GM23338 (cell line): ENCODE results near the gene FEM1B. TPM values are rescaled to one million over a fixed set of nuclear protein-coding genes. Genes with fewer than 3 reads are reported as not detected.

Experiments used
- ATAC-seq: fragments of 200-7000 bp; cut with Tn5 transposase; 3 replicates; pipeline ENCODE4 v1.9.1; 2020
- DNase-seq: peaks from one replicate; pipeline ENCODE4 v3.0.0-alpha.2; 2015; ENCODE audit warnings: low spot score
- H2AFZ ChIP-seq: fragments of 200-600 bp; sonication (generic); 2 replicates; pipeline ENCODE4 v1.8.0; 2016; ENCODE audit warnings: antibody characterized with exemption, mild to moderate bottlenecking, moderate library complexity
- H3F3A ChIP-seq: fragments of 200-600 bp; sonication (generic); replicated peaks from 2 replicates; pipeline ENCODE4 v1.8.0; 2017; ENCODE audit warnings: antibody characterized with exemption, mixed run types, low read depth
- H3K27ac ChIP-seq: fragments of 200-600 bp; sonication (generic); 2 replicates; pipeline ENCODE4 v1.6.1; 2016; ENCODE audit warnings: low read depth
- H3K27me3 ChIP-seq: fragments of 200-600 bp; sonication (generic); 2 replicates; pipeline ENCODE4 v1.8.0; 2016; ENCODE audit warnings: mild to moderate bottlenecking, mixed run types, moderate library complexity; ENCODE audit not compliant: insufficient read depth
- H3K36me3 ChIP-seq: fragments of 200-600 bp; sonication (generic); 2 replicates; pipeline ENCODE4 v1.8.0; 2016; ENCODE audit warnings: mild to moderate bottlenecking; ENCODE audit not compliant: insufficient read depth
- H3K4me1 ChIP-seq: fragments of 200-600 bp; sonication (generic); 2 replicates; pipeline ENCODE4 v1.8.0; 2016; ENCODE audit warnings: mild to moderate bottlenecking, moderate library complexity; ENCODE audit not compliant: insufficient read depth
- H3K4me2 ChIP-seq: fragments of 200-600 bp; sonication (generic); 2 replicates; pipeline ENCODE4 v1.7.1; 2017; ENCODE audit warnings: mixed run types
- H3K4me3 ChIP-seq: fragments of 200-600 bp; sonication (generic); 2 replicates; pipeline ENCODE4 v1.6.1; 2016; ENCODE audit warnings: mixed run types
- H3K79me2 ChIP-seq: fragments of 200-600 bp; sonication (generic); replicated peaks from 2 replicates; pipeline ENCODE4 v1.8.0; 2017; ENCODE audit warnings: mild to moderate bottlenecking; ENCODE audit not compliant: insufficient read depth
- H3K9me2 ChIP-seq: fragments of 200-600 bp; sonication (generic); 2 replicates; pipeline ENCODE4 v1.8.0; 2017; ENCODE audit not compliant: insufficient read depth
- H4K20me1 ChIP-seq: fragments of 200-600 bp; sonication (generic); replicated peaks from 2 replicates; pipeline ENCODE4 v1.8.0; 2017; ENCODE audit warnings: mild to moderate bottlenecking; ENCODE audit not compliant: insufficient read depth
- H3K27ac Mint-ChIP-seq: 2 replicates; pipeline ENCODE4 v1.8.0; 2020; ENCODE audit warnings: inconsistent platforms, mild to moderate bottlenecking, moderate library complexity, mixed read lengths
- H3K27me3 Mint-ChIP-seq: 3 replicates; pipeline ENCODE4 v1.8.0; 2022; ENCODE audit warnings: low read depth, mild to moderate bottlenecking, moderate library complexity, mixed read lengths, inconsistent platforms; ENCODE audit not compliant: insufficient read depth, poor library complexity
- H3K36me3 Mint-ChIP-seq: 3 replicates; pipeline ENCODE4 v1.8.0; 2021; ENCODE audit warnings: low read depth, mild to moderate bottlenecking, inconsistent platforms, moderate library complexity, mixed read lengths
- H3K4me1 Mint-ChIP-seq: 3 replicates; pipeline ENCODE4 v1.8.0; 2020; ENCODE audit warnings: mild to moderate bottlenecking, inconsistent platforms, mixed read lengths
- H3K4me3 Mint-ChIP-seq: 3 replicates; pipeline ENCODE4 v1.8.0; 2021; ENCODE audit warnings: moderate library complexity, mild to moderate bottlenecking, inconsistent platforms, mixed read lengths
- H3K9me3 Mint-ChIP-seq: 3 replicates; pipeline ENCODE4 v1.8.0; 2020; ENCODE audit warnings: moderate library complexity, mild to moderate bottlenecking, inconsistent platforms, mixed read lengths
- CREB1 ChIP-seq: fragments of 250-450 bp; sonication (Bioruptor Pico); IDR thresholded peaks from 2 replicates; pipeline ENCODE4 v1.5.0; 2020; ENCODE audit warnings: low read depth, mild to moderate bottlenecking, moderate library complexity
- ETS1 ChIP-seq: IDR thresholded peaks from 2 replicates; pipeline ENCODE4 v1.6.1; 2016; ENCODE audit warnings: antibody characterized with exemption
- EZH2 ChIP-seq: fragments of 200-600 bp; sonication (generic); IDR thresholded peaks from one replicate; pipeline ENCODE4 v1.8.0; 2017; ENCODE audit warnings: antibody characterized with exemption, mild to moderate bottlenecking, low read depth; ENCODE audit not compliant: unreplicated experiment
- EZH2phosphoT487 ChIP-seq: fragments of 200-600 bp; sonication (generic); IDR thresholded peaks from one replicate; pipeline ENCODE4 v1.8.1; 2018; ENCODE audit warnings: antibody characterized with exemption; ENCODE audit not compliant: unreplicated experiment
- NANOG ChIP-seq: IDR thresholded peaks from 2 replicates; pipeline ENCODE4 v1.6.1; 2016; ENCODE audit warnings: antibody characterized with exemption, borderline replicate concordance
- POLR2AphosphoS5 ChIP-seq: IDR thresholded peaks from 2 replicates; pipeline ENCODE4 v1.6.1; 2016; ENCODE audit warnings: antibody characterized with exemption, low read depth
- STAT1 ChIP-seq: IDR thresholded peaks from one replicate; pipeline ENCODE4 v1.6.1; 2016; ENCODE audit warnings: antibody characterized with exemption; ENCODE audit not compliant: unreplicated experiment
- ZNF331 ChIP-seq: fragments of 250-450 bp; sonication (Bioruptor Pico); IDR thresholded peaks from 2 replicates; pipeline ENCODE4 v1.5.0; 2020; ENCODE audit warnings: low read depth, mild to moderate bottlenecking, moderate library complexity
- ZNF462 ChIP-seq: fragments of 250-450 bp; sonication (Bioruptor Pico); IDR thresholded peaks from 2 replicates; pipeline ENCODE4 v1.5.0; 2020; ENCODE audit warnings: mild to moderate bottlenecking, moderate library complexity
- polyA plus RNA-seq: library from polyadenylated mRNA; unstranded; fragments of >200 nt; fragmentation: Nextera tagmentation; extraction: Ambion mirVana; gene quantifications from 2 replicates; pipeline ENCODE4 v1.2.1, GENCODE V29; 2016
- total RNA-seq: library from RNA; depleted of rRNA; stranded (reverse); fragments of >200 nt; shearing (Covaris generic); gene quantifications from 2 replicates; pipeline ENCODE4 v1.2.3, GENCODE V29; 2014
- TF ChIP-seq, protein P1 (sequence below): IDR thresholded peaks from one replicate; pipeline ENCODE4 v1.6.1; 2018; ENCODE audit warnings: antibody characterized with exemption; ENCODE audit not compliant: unreplicated experiment

Gene FEM1B
- total and polyA plus RNA-seq, 2 experiments from 2014 or later: 13.0 to 82.0 TPM

DNA sequence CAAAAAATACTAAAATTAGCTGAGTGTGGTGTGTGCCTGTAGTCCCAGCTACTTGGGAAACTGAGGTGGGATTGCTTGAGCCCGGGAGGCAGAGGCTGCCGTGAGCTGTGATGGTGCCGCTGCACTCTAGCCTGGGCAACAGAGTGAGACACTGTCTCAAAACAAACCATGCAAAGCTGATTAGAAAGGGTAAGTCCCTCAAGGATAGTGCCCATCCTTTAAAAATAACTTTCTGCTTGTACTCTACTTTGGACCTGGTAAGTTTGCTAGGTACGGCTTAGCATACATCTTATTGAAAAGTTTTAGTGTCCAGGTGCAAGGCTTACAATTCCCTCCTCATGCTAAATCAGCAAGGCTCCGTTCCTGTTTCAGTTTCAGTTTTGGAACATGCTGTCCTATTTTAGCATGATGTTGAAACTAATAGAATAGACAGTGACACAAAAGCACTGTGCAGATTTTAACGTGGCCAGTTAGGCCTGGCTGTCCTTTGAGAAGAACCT lies 21.4 kb downstream of the FEM1B start (continued):
- TF ChIP-seq POLR2AphosphoS5 (no peak), EZH2 (no peak), ZNF331 (CRISPR knock-in tag) (no peak)
- TF ChIP-seq, protein P1, sequence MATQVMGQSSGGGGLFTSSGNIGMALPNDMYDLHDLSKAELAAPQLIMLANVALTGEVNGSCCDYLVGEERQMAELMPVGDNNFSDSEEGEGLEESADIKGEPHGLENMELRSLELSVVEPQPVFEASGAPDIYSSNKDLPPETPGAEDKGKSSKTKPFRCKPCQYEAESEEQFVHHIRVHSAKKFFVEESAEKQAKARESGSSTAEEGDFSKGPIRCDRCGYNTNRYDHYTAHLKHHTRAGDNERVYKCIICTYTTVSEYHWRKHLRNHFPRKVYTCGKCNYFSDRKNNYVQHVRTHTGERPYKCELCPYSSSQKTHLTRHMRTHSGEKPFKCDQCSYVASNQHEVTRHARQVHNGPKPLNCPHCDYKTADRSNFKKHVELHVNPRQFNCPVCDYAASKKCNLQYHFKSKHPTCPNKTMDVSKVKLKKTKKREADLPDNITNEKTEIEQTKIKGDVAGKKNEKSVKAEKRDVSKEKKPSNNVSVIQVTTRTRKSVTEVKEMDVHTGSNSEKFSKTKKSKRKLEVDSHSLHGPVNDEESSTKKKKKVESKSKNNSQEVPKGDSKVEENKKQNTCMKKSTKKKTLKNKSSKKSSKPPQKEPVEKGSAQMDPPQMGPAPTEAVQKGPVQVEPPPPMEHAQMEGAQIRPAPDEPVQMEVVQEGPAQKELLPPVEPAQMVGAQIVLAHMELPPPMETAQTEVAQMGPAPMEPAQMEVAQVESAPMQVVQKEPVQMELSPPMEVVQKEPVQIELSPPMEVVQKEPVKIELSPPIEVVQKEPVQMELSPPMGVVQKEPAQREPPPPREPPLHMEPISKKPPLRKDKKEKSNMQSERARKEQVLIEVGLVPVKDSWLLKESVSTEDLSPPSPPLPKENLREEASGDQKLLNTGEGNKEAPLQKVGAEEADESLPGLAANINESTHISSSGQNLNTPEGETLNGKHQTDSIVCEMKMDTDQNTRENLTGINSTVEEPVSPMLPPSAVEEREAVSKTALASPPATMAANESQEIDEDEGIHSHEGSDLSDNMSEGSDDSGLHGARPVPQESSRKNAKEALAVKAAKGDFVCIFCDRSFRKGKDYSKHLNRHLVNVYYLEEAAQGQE: no peak

DNA sequence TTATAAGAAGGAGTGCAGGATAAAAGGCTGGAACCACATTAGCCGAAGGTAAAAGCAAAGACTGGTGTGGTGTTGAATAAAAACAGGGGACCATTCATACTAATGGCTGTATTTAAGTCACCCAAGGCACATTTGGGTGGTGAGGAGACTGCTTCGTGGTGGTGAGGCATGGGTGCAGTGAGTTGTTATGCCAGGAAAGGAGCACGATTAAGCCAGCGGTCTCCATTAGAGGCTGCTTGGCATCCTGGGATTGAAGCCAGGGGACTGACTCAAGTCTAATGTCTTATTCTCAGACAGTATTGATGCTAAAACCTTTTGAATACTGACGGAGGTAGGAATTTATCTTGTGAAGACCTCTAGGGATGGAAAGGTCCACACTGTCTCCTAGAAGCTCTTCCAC lies 21.9 kb downstream of the FEM1B start:
- H3K4me1 Mint-ChIP-seq: peaks cover 8% of the 10 kb centered on the region
- TF ChIP-seq CREB1 (CRISPR knock-in tag) (no peak), ZNF462 (no peak), STAT1 (no peak), ETS1 (no peak), POLR2AphosphoS5 (no peak), NANOG (no peak), EZH2 (no peak), EZH2phosphoT487 (no peak)
- TF ChIP-seq, protein P1: no peak

More for the DNA sequence above, 21.9 kb downstream of the FEM1B start:
- Histone ChIP-seq H3F3A (peaks cover 3% of the 10 kb centered on the region; the same call in 1 of the 2 replicates), H2AFZ (no peak overlapping the region), H3K4me3 (no peak overlapping the region), H3K27me3 (no peaks in the 10 kb centered on the region), H3K36me3 (no peaks in the 10 kb centered on the region), H3K9me2 (no peaks in the 10 kb centered on the region), H3K27ac (peak overlapping the region; percentile 34; the same call in 1 of the 2 replicates), H3K79me2 (peaks cover 13% of the 10 kb centered on the region), H4K20me1 (no peaks in the 10 kb centered on the region), H3K4me1 (peaks cover 8% of the 10 kb centered on the region), H3K4me2 (no peak overlapping the region)
- no peak for DNase-seq
- H3K36me3 Mint-ChIP-seq: no peaks in the 10 kb centered on the region; the same call in 2 of the 3 replicates
- no peak overlapping the region for H3K4me3 Mint-ChIP-seq
- no peaks in the 10 kb centered on the region for H3K27me3 Mint-ChIP-seq
- ATAC-seq: no peak
- no peak overlapping the region for H3K27ac Mint-ChIP-seq
- H3K9me3 Mint-ChIP-seq: no peaks in the 10 kb centered on the region
